Neuronal stem cell (in vitro differentiated cells): ENCODE measurements around the gene ABI3.

Experiments
- DNase-seq: peaks from one replicate; pipeline ENCODE4 v3.0.0-alpha.2; 2013; ENCODE audit warnings: low spot score
- H2AFZ ChIP-seq: one replicate; pipeline ENCODE4 v1.6.1; 2013; ENCODE audit warnings: mild to moderate bottlenecking, low read length, inconsistent platforms
- H2AK5ac ChIP-seq: 2 replicates; pipeline ENCODE4 v1.6.1; 2013; ENCODE audit warnings: low read depth, mild to moderate bottlenecking, inconsistent platforms, low read length, moderate library complexity, mixed read lengths
- H2BK120ac ChIP-seq: 2 replicates; pipeline ENCODE4 v1.6.1; 2013; ENCODE audit warnings: low read depth, mild to moderate bottlenecking, inconsistent platforms, low read length, moderate library complexity, mixed read lengths
- H2BK12ac ChIP-seq: one replicate; pipeline ENCODE4 v1.6.1; 2013; ENCODE audit warnings: low read length, inconsistent platforms
- H2BK15ac ChIP-seq: 2 replicates; pipeline ENCODE4 v1.6.1; 2013; ENCODE audit warnings: mild to moderate bottlenecking, low read length, inconsistent platforms, mixed read lengths
- H2BK5ac ChIP-seq: one replicate; pipeline ENCODE4 v1.6.1; 2013; ENCODE audit warnings: inconsistent platforms, mild to moderate bottlenecking, low read length, moderate library complexity
- H3K14ac ChIP-seq: one replicate; pipeline ENCODE4 v1.6.1; 2013; ENCODE audit warnings: low read length, inconsistent platforms
- H3K18ac ChIP-seq: 2 replicates; pipeline ENCODE4 v1.6.1; 2013; ENCODE audit warnings: low read length, inconsistent platforms
- H3K23ac ChIP-seq: 2 replicates; pipeline ENCODE4 v1.6.1; 2013; ENCODE audit warnings: low read depth, mild to moderate bottlenecking, mixed read lengths, low read length, inconsistent platforms; ENCODE audit not compliant: poor library complexity
- H3K27ac ChIP-seq: replicated peaks from 3 replicates; pipeline ENCODE4 v1.5.1; 2013; ENCODE audit warnings: low read length, inconsistent platforms
- H3K27me3 ChIP-seq, 3 experiments: 2 replicates each; pipeline ENCODE4 v1.6.1; 2013; ENCODE audit warnings: low read length in 3 of 3, mild to moderate bottlenecking in 2 of 3, inconsistent platforms in 1 of 3, low read depth in 1 of 3, mixed read lengths in 1 of 3, moderate library complexity in 1 of 3; ENCODE audit not compliant: control insufficient read depth in 3 of 3, insufficient read depth in 3 of 3
- H3K36me3 ChIP-seq, 2 donors: replicated peaks in 1 of 2; 2 replicates each; pipeline ENCODE4 v1.6.1; 2013; ENCODE audit warnings: low read length in 2 of 2; ENCODE audit not compliant: control insufficient read depth in 2 of 2, insufficient read depth in 2 of 2
- H3K4ac ChIP-seq: 2 replicates; pipeline ENCODE4 v1.6.1; 2013; ENCODE audit warnings: inconsistent platforms, mild to moderate bottlenecking, low read length, moderate library complexity
- H3K4me1 ChIP-seq, 2 donors: 1 replicate in 1 of 2; 2 replicates in 1 of 2; pipeline ENCODE4 v1.6.1; 2013; ENCODE audit warnings: low read length in 2 of 2, low read depth in 1 of 2; ENCODE audit not compliant: control insufficient read depth in 2 of 2, insufficient read depth in 1 of 2
- H3K4me2 ChIP-seq: one replicate; pipeline ENCODE4 v1.6.1; 2013; ENCODE audit warnings: mild to moderate bottlenecking, low read length, inconsistent platforms; ENCODE audit not compliant: insufficient read depth, poor library complexity, severe bottlenecking
- H3K4me3 ChIP-seq, 2 donors: 2 replicates each; pipeline ENCODE4 v1.5.1; 2013; ENCODE audit warnings: low read length in 2 of 2, mild to moderate bottlenecking in 2 of 2, inconsistent platforms in 1 of 2, moderate library complexity in 1 of 2
- H3K79me1 ChIP-seq: one replicate; pipeline ENCODE4 v1.6.1; 2013; ENCODE audit warnings: low read depth, mild to moderate bottlenecking, inconsistent platforms, low read length, moderate library complexity
- H3K9ac ChIP-seq: one replicate; pipeline ENCODE4 v1.6.1; 2013; ENCODE audit warnings: mild to moderate bottlenecking, low read depth, low read length, inconsistent platforms; ENCODE audit not compliant: poor library complexity
- H3K9me3 ChIP-seq, 2 donors: replicated peaks in 1 of 2; 2 replicates each; pipeline versions ENCODE3 to v1.6.1; 2013; ENCODE audit warnings: low read length in 2 of 2, mild to moderate bottlenecking in 2 of 2, inconsistent platforms in 1 of 2, low read depth in 1 of 2, mixed read lengths in 1 of 2, moderate library complexity in 1 of 2; ENCODE audit not compliant: control insufficient read depth in 2 of 2, insufficient read depth in 1 of 2
- H4K8ac ChIP-seq: one replicate; pipeline ENCODE4 v1.6.1; 2013; ENCODE audit warnings: low read depth, mild to moderate bottlenecking, inconsistent platforms, low read length, moderate library complexity
- H4K91ac ChIP-seq: one replicate; pipeline ENCODE4 v1.6.1; 2013; ENCODE audit warnings: low read length, low read depth, mild to moderate bottlenecking, inconsistent platforms; ENCODE audit not compliant: poor library complexity
- WGBS, 2 donors: extraction: QIAGEN DNeasy Blood & Tissue Kit; methylation state at CpG; one replicate each; pipeline ENCODE4 v1.1.7; 2013; ENCODE audit warnings: missing lambda C conversion rate in 2 of 2, mixed read lengths in 1 of 2; ENCODE audit not compliant: insufficient read length in 2 of 2, insufficient replicate concordance in 1 of 2; ENCODE audit errors: extremely low coverage in 2 of 2; 5-methylcytosine and 5-hydroxymethylcytosine counted together

ABI3 gene

GRCh38 chr17:49216953-49217650 lies 6.6 kb downstream of the ABI3 start:
- no peak overlapping the region for H2BK120ac ChIP-seq
- H4K8ac ChIP-seq, result no peak overlapping the region
- H3K4ac ChIP-seq, result no peak overlapping the region
- peaks cover 2% of the 10 kb centered on the region for H3K79me1 ChIP-seq
- H3K4me2 ChIP-seq, result no peak overlapping the region
- H3K9me3 ChIP-seq, result no peaks in the 10 kb centered on the region
- H3K23ac ChIP-seq, result no peak overlapping the region
- H3K4me1 ChIP-seq, result no peaks in the 10 kb centered on the region
- no peak overlapping the region for H4K91ac ChIP-seq
- no CpG with 5 or more reads among the region's 11 CpGs for WGBS, 2 donors
- H2BK5ac ChIP-seq, result no peak overlapping the region
- H3K4me3 ChIP-seq, result no peak overlapping the region
- peaks cover 0 to 24% (median 3%) of the 10 kb centered on the region in 3 experiments for H3K27me3 ChIP-seq
- no peak overlapping the region for H3K27ac ChIP-seq
- no peak overlapping the region for H3K14ac ChIP-seq
- H3K18ac ChIP-seq, result no peak overlapping the region
- H3K9ac ChIP-seq, result no peak overlapping the region
- H3K36me3 ChIP-seq, result no peaks in the 10 kb centered on the region
- H2BK12ac ChIP-seq, result peak overlapping the region; percentile 58
- H2AK5ac ChIP-seq, result peak overlapping the region; percentile 88
- no peak overlapping the region for H2BK15ac ChIP-seq
- no peak overlapping the region for H2AFZ ChIP-seq
- DNase-seq, result no peak

DNA sequence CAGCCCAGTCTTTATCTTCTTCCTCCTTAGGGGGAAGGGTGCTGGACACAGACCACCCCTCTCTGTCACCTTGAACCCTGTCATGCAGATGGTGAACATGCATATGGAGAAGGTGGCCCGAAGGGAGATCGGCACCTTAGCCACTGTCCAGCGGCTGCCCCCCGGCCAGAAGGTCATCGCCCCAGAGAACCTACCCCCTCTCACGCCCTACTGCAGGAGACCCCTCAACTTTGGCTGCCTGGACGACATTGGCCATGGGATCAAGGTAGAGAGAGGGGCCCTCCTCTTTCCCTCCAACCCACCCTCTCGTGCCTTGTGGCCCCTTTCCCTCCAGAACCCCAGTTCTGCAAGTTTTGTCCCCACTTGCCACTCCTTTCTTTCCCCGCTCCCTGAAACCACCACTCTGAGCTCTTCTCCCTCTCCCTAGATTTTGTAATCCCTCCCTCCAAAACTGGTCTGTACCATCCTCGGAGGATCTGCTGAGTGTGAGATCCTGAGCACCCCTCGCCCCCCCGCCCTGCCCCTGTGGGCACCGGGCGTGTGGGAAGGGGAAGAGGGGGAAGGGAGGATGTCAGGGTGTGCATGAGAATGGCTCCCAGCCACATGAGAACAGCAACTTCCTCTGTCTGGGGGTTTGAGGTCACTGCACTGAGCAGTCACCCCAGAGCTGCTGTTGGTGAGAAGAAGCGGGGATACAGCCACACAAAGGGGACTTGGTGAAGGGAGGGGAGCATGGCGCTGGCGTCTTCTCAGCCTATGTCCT lies 7.3 kb downstream of the ABI3 start:
- peaks cover 0 to 25% (median 9%) of the 10 kb centered on the region in 3 experiments for H3K27me3 ChIP-seq
- no peak overlapping the region for H2BK15ac ChIP-seq
- H2BK5ac ChIP-seq, result peak overlapping the region; percentile 16
- no peak overlapping the region for H2BK12ac ChIP-seq
- H2BK120ac ChIP-seq, result no peak overlapping the region
- no peak overlapping the region for H3K9ac ChIP-seq
- no peak overlapping the region for H4K8ac ChIP-seq
- H4K91ac ChIP-seq, result no peak overlapping the region
- H3K36me3 ChIP-seq, result no peaks in the 10 kb centered on the region
- no CpG with 5 or more reads among the region's 17 CpGs for WGBS, 2 donors
- peaks cover 2% of the 10 kb centered on the region for H3K79me1 ChIP-seq
- H3K9me3 ChIP-seq, result no peaks in the 10 kb centered on the region
- no peak overlapping the region for H3K4ac ChIP-seq
- no peak overlapping the region for H3K14ac ChIP-seq
- H3K4me3 ChIP-seq, result no peak overlapping the region
- H3K18ac ChIP-seq, result peak overlapping the region; percentile 57
- H2AFZ ChIP-seq, result no peak overlapping the region
- H3K23ac ChIP-seq, result peak overlapping the region; percentile 11
- H3K4me2 ChIP-seq, result no peak overlapping the region
- no peak for DNase-seq
- H3K27ac ChIP-seq, result no peak overlapping the region
- H3K4me1 ChIP-seq, result no peaks in the 10 kb centered on the region
- H2AK5ac ChIP-seq, result peak overlapping the region; percentile 94

GRCh38 chr17:49218941-49219913 lies 8.7 kb downstream of the ABI3 start:
- H3K27me3 ChIP-seq, result peaks cover 8 to 35% (median 23%) of the 10 kb centered on the region in 3 experiments
- H3K4ac ChIP-seq, result no peak overlapping the region
- H3K4me3 ChIP-seq, result no peak overlapping the region
- H3K9me3 ChIP-seq, result no peaks in the 10 kb centered on the region
- H3K4me1 ChIP-seq, result peaks cover 0 to 10% of the 10 kb centered on the region in 2 donors
- H3K9ac ChIP-seq, result peak overlapping the region; percentile 60
- H3K18ac ChIP-seq, result peak overlapping the region; percentile 64
- no peak overlapping the region for H2BK12ac ChIP-seq
- peak overlapping the region; percentile 70 for H2AK5ac ChIP-seq
- DNase-seq, result no peak
- no peak overlapping the region for H2BK120ac ChIP-seq
- WGBS, 2 donors, result no CpG with 5 or more reads among the region's 37 CpGs
- no peak overlapping the region for H2BK5ac ChIP-seq
- no peak overlapping the region for H4K8ac ChIP-seq
- no peak overlapping the region for H2AFZ ChIP-seq
- peak overlapping the region; percentile 43 for H3K23ac ChIP-seq
- peaks cover 2% of the 10 kb centered on the region for H3K79me1 ChIP-seq
- no peak overlapping the region for H3K4me2 ChIP-seq
- no peaks in the 10 kb centered on the region for H3K36me3 ChIP-seq
- H2BK15ac ChIP-seq, result peak overlapping the region; percentile 15
- peak overlapping the region; percentile 56 for H3K14ac ChIP-seq
- no peak overlapping the region for H4K91ac ChIP-seq
- no peak overlapping the region for H3K27ac ChIP-seq
